IMR-90 (cell line): ENCODE data around the gene UBLCP1. TPM values are rescaled to one million over a fixed set of nuclear protein-coding genes. Genes with fewer than 3 reads are reported as not detected.
A peak's percentile ranks its signal among the peaks of the same experiment; 100 is the strongest.

Experiments used
- ATAC-seq: fragments of 200-7000 bp; cut with Tn5 transposase; 2 replicates; pipeline ENCODE4 v1.9.1; 2020; ENCODE audit warnings: low read depth, mild to moderate bottlenecking, moderate library complexity
- BruUV-seq: library from RNA; stranded (reverse); fragments of 400-500 nt; replicated peaks from 2 replicates; lab custom pipeline; 2021; lab: Mats Ljungman, UMichigan
- CTCF ChIA-PET: fragments of 300-600 bp; formaldehyde crosslinking; extraction: SDS; loops from one replicate; lab custom pipeline; 2021; ENCODE audit warnings: antibody characterized with exemption; lab: Yijun Ruan, JAX
- POLR2A ChIA-PET: fragments of 300-600 bp; sonication (Branson Sonifier 250); formaldehyde crosslinking; loops from one replicate; lab custom pipeline; 2022; ENCODE audit warnings: antibody characterized with exemption; ENCODE audit not compliant: unreplicated experiment; lab: Charles Lee
- DNase-seq: peaks from one replicate; pipeline ENCODE4 v3.0.0; 2013
- H2AFZ ChIP-seq: replicated peaks from 2 replicates; pipeline ENCODE3; 2013; ENCODE audit warnings: low read length, mild to moderate bottlenecking; ENCODE audit not compliant: poor library complexity
- H2AK5ac ChIP-seq: 2 replicates; pipeline ENCODE4 v1.6.1; 2013; ENCODE audit warnings: low read depth, low read length, inconsistent platforms
- H2AK9ac ChIP-seq: replicated peaks from 2 replicates; pipeline ENCODE3; 2013; ENCODE audit warnings: mild to moderate bottlenecking, low read depth, low read length, moderate library complexity; ENCODE audit not compliant: poor library complexity
- H2BK120ac ChIP-seq: 2 replicates; pipeline ENCODE4 v1.6.1; 2013; ENCODE audit warnings: low read depth, low read length, inconsistent platforms
- H2BK15ac ChIP-seq: 3 replicates; pipeline ENCODE4 v1.6.1; 2013; ENCODE audit warnings: low read depth, low read length, inconsistent platforms
- H2BK20ac ChIP-seq: 2 replicates; pipeline ENCODE4 v1.6.1; 2013; ENCODE audit warnings: low read depth, mild to moderate bottlenecking, inconsistent platforms, low read length, moderate library complexity
- H2BK5ac ChIP-seq: 2 replicates; pipeline ENCODE4 v1.6.1; 2013; ENCODE audit warnings: mild to moderate bottlenecking, low read depth, low read length, inconsistent platforms; ENCODE audit not compliant: poor library complexity, severe bottlenecking
- H3K14ac ChIP-seq: replicated peaks from 2 replicates; pipeline ENCODE4 v1.6.1; 2013; ENCODE audit warnings: low read depth, low read length, inconsistent platforms
- H3K18ac ChIP-seq: 2 replicates; pipeline ENCODE4 v1.6.1; 2013; ENCODE audit warnings: low read depth, low read length, control low read depth
- H3K23ac ChIP-seq: 2 replicates; pipeline ENCODE4 v1.6.1; 2013; ENCODE audit warnings: low read depth, low read length, inconsistent platforms
- H3K27ac ChIP-seq: 2 replicates; pipeline ENCODE4 v1.5.1; 2013; ENCODE audit warnings: mild to moderate bottlenecking, control low read depth, low read length; ENCODE audit not compliant: insufficient read depth
- H3K27me3 ChIP-seq: 2 replicates; pipeline ENCODE4 v1.6.1; 2013; ENCODE audit warnings: low read length; ENCODE audit not compliant: control insufficient read depth, insufficient read depth
- H3K36me3 ChIP-seq: 2 replicates; pipeline ENCODE4 v1.6.1; 2013; ENCODE audit warnings: low read length, mixed read lengths; ENCODE audit not compliant: control insufficient read depth, insufficient read depth
- H3K4ac ChIP-seq: 2 replicates; pipeline ENCODE4 v1.6.1; 2013; ENCODE audit warnings: low read depth, low read length, inconsistent platforms
- H3K4me1 ChIP-seq: 2 replicates; pipeline ENCODE4 v1.6.1; 2013; ENCODE audit warnings: low read length, mixed read lengths; ENCODE audit not compliant: control insufficient read depth, insufficient read depth
- H3K4me2 ChIP-seq: 2 replicates; pipeline ENCODE4 v1.6.1; 2013; ENCODE audit warnings: low read depth, mild to moderate bottlenecking, control low read depth, low read length, moderate library complexity
- H3K4me3 ChIP-seq: 2 replicates; pipeline ENCODE4 v1.5.1; 2013; ENCODE audit warnings: low read depth, mild to moderate bottlenecking, control low read depth, low read length, moderate library complexity; ENCODE audit not compliant: insufficient read depth
- H3K56ac ChIP-seq: 2 replicates; pipeline ENCODE4 v1.6.1; 2013; ENCODE audit warnings: low read length, inconsistent platforms; ENCODE audit not compliant: insufficient read depth; ENCODE audit errors: extremely low read depth
- H3K79me1 ChIP-seq, 2 experiments: 2 replicates each; pipeline ENCODE4 v1.6.1; 2013; ENCODE audit warnings: low read length in 2 of 2, inconsistent platforms in 1 of 2, low read depth in 1 of 2
- H3K9ac ChIP-seq: 2 replicates; pipeline ENCODE4 v1.6.1; 2013; ENCODE audit warnings: low read depth, low read length, control low read depth
- H3K9me1 ChIP-seq: 2 replicates; pipeline ENCODE4 v1.6.1; 2013; ENCODE audit warnings: low read length, inconsistent platforms; ENCODE audit not compliant: insufficient read depth
- H3K9me3 ChIP-seq: 2 replicates; pipeline ENCODE4 v1.6.1; 2013; ENCODE audit warnings: low read length; ENCODE audit not compliant: control insufficient read depth, insufficient read depth
- H4K20me1 ChIP-seq: 2 replicates; pipeline ENCODE4 v1.6.1; 2013; ENCODE audit warnings: low read length, inconsistent platforms; ENCODE audit not compliant: insufficient read depth
- H4K5ac ChIP-seq: 2 replicates; pipeline ENCODE4 v1.6.1; 2013; ENCODE audit warnings: mild to moderate bottlenecking, low read depth, low read length, control low read depth
- H4K8ac ChIP-seq, 2 experiments: 2 replicates each; pipeline ENCODE4 v1.6.1; 2013; ENCODE audit warnings: low read depth in 2 of 2, low read length in 2 of 2, control low read depth in 1 of 2, inconsistent platforms in 1 of 2
- H4K91ac ChIP-seq: 2 replicates; pipeline ENCODE4 v1.6.1; 2013; ENCODE audit warnings: low read depth, low read length, inconsistent platforms; ENCODE audit not compliant: insufficient read depth
- FOS ChIP-seq: fragments of 150-350 bp; IDR thresholded peaks from 2 replicates; pipeline ENCODE4 v1.6.1; 2016; ENCODE audit warnings: low read depth, low read length
- POLR2A ChIP-seq: IDR thresholded peaks from 2 replicates; pipeline ENCODE4 v1.6.1; 2012; ENCODE audit warnings: mild to moderate bottlenecking, low read depth, low read length
- WGBS, 2 experiments: methylation state at CpG; one replicate each; pipeline versions ENCODE4 v1.1.5 to v1.1.7; 2013; ENCODE audit warnings: missing lambda C conversion rate in 2 of 2; ENCODE audit not compliant: insufficient read length in 1 of 2; ENCODE audit errors: extremely low coverage in 2 of 2; 5-methylcytosine and 5-hydroxymethylcytosine counted together
- dilution Hi-C: fragments of 300-500 bp; cut with HindIII; formaldehyde crosslinking; loops from one replicate; pipeline ENCODE4 v1.14.3; 2018; ENCODE audit warnings: low sequenced_read_pairs; ENCODE audit not compliant: unreplicated experiment
- in situ Hi-C: fragments of 300-500 bp; cut with MboI; formaldehyde crosslinking; loops from 3 replicates; pipeline ENCODE4 v1.14.3; 2019; ENCODE audit warnings: low sequenced_read_pairs, inconsistent platforms, mixed read lengths
- intact Hi-C: fragments of 100-400 bp; cut with micrococcal nuclease; formaldehyde crosslinking; loops from 2 replicates; pipeline ENCODE4 v1.10.0; 2022
- polyA plus RNA-seq, 3 experiments: library from polyadenylated mRNA; depleted of rRNA; stranded (reverse); fragments of >200 nt; gene quantifications; 2 replicates each; pipeline ENCODE4 v1.2.3, GENCODE V29; 2012; ENCODE audit warnings: low replicate concordance in 1 of 3
- total RNA-seq: library from RNA; depleted of rRNA; stranded (reverse); fragments of >200 nt; gene quantifications from 2 replicates; pipeline ENCODE4 v1.2.3, GENCODE V29; 2012

Gene UBLCP1
- total and polyA plus RNA-seq, 2 of the 4 experiments (the other 2 are of a cell fraction): 11.7 to 17.5 TPM

- H3K9ac ChIP-seq: no peak overlapping the region
- POLR2A ChIA-PET: interaction anchor here (0.7 kb wide), 1 partner anchor 11 kb away, joined by 4 read pairs; no protein-coding TSS in a partner anchor
- no peak overlapping the region for H4K91ac ChIP-seq
- H2AK9ac ChIP-seq: no peak overlapping the region
- in situ Hi-C loops: no loop called here
- H3K4ac ChIP-seq: no peak overlapping the region
- H3K36me3 ChIP-seq: no peaks in the 10 kb centered on the region
- no peak overlapping the region for H3K18ac ChIP-seq
- H4K8ac ChIP-seq: no peak overlapping the region
- H3K9me1 ChIP-seq: peaks cover 5% of the 10 kb centered on the region; the same call in 1 of the 2 replicates
- no peak overlapping the region for H2AFZ ChIP-seq
- H3K79me1 ChIP-seq: no peaks in the 10 kb centered on the region
- no TSS peak for BruUV-seq
- dilution Hi-C loops: no loop called here
- CTCF ChIA-PET: interaction anchor here (0.6 to 0.9 kb wide), 2 partner anchors 7 to 8 kb away, joined by 3 to 4 read pairs; no protein-coding TSS in a partner anchor
- no peak overlapping the region for H4K5ac ChIP-seq
- H4K20me1 ChIP-seq: no peaks in the 10 kb centered on the region
- no CpG with 5 or more reads among the region's 3 CpGs for WGBS, 2 experiments
- H2BK20ac ChIP-seq: no peak overlapping the region
- H2AK5ac ChIP-seq: no peak overlapping the region; the same call in 1 of the 2 replicates
- no peaks in the 10 kb centered on the region for H3K9me3 ChIP-seq
- H3K56ac ChIP-seq: no peak overlapping the region
- H3K14ac ChIP-seq: no peak overlapping the region
- no peak overlapping the region for H3K23ac ChIP-seq
- H3K4me2 ChIP-seq: no peak overlapping the region
- peak; percentile 90 for DNase-seq
- no peak overlapping the region for H3K27ac ChIP-seq
- no peaks in the 10 kb centered on the region for H3K27me3 ChIP-seq
- intact Hi-C loops: no loop called here
- TF ChIP-seq FOS: 0 out of 2 replicates have a peak, but pooled peaks have one; percentile 13
- no peak for TF ChIP-seq POLR2A
- peak; percentile 93 for ATAC-seq
- H3K4me1 ChIP-seq: no peaks in the 10 kb centered on the region
- no peak overlapping the region for H2BK5ac ChIP-seq
- H3K4me3 ChIP-seq: no peak overlapping the region
- H2BK15ac ChIP-seq: no peak overlapping the region
- H2BK120ac ChIP-seq: no peak overlapping the region
Observed at GRCh38 chr5:159324102-159324755, 61.1 kb downstream of the UBLCP1 start.
